ENCODE measurements around the gene ZNF90. TPM values are rescaled to one million over a fixed set of nuclear protein-coding genes. Genes with fewer than 3 reads are reported as not detected.

Gene ZNF90
- total RNA-seq, 1 experiment from 2014 or later, result 112 TPM

GRCh38 chr19:20039203-20039723 is 38.5 kb upstream of the ZNF90 start, which contains the start of gene ZNF682 (continued):
- TF ChIP-seq STAT6 (CRISPR knock-in tag; conservative IDR thresholded peaks at IDR 0.05; ENCODE audit: low read depth) (0 out of 2 replicates have a peak, but pooled peaks have one; percentile 85), FOXK1 (CRISPR knock-in tag; IDR thresholded peaks at IDR 0.05) (peak; percentile 44; the same call in 1 of the 2 replicates), MAX (CRISPR knock-in tag; IDR thresholded peaks at IDR 0.05) (peak; percentile 70), PREB (CRISPR knock-in tag; IDR thresholded peaks at IDR 0.05; ENCODE audit: borderline replicate concordance) (no peak), FOXJ3 (CRISPR knock-in tag; IDR thresholded peaks at IDR 0.05; ENCODE audit: borderline replicate concordance) (no peak), SP1 (CRISPR knock-in tag; conservative IDR thresholded peaks at IDR 0.05) (peak; percentile 74), PRDM15 (CRISPR knock-in tag; IDR thresholded peaks at IDR 0.05) (peak; percentile 63; the same call in 1 of the 2 replicates), CREM (CRISPR knock-in tag; IDR thresholded peaks at IDR 0.05) (peak; percentile 79), SMAD3 (CRISPR knock-in tag; IDR thresholded peaks at IDR 0.05; ENCODE audit: borderline replicate concordance) (no peak), ZBTB21 (CRISPR knock-in tag; IDR thresholded peaks at IDR 0.05; ENCODE audit: borderline replicate concordance) (peak; percentile 86; the same call in 1 of the 2 replicates), CTCF (IDR thresholded peaks at IDR 0.05) (no peak), USF2 (CRISPR knock-in tag; IDR thresholded peaks at IDR 0.05) (0 out of 2 replicates have a peak, but pooled peaks have one; percentile 6), KAT7 (CRISPR knock-in tag; IDR thresholded peaks at IDR 0.05; ENCODE audit: borderline replicate concordance) (no peak), ZNF121 (CRISPR knock-in tag; IDR thresholded peaks at IDR 0.05) (no peak), FOXP1 (CRISPR knock-in tag; IDR thresholded peaks at IDR 0.05; ENCODE audit: borderline replicate concordance) (peak; percentile 46; the same call in 1 of the 2 replicates), ETV6 (CRISPR knock-in tag; IDR thresholded peaks at IDR 0.05) (peak; percentile 76; the same call in 1 of the 2 replicates), TP53 (CRISPR knock-in tag; IDR thresholded peaks at IDR 0.05) (0 out of 2 replicates have a peak, but pooled peaks have one; percentile 57), NFYB (CRISPR knock-in tag; conservative IDR thresholded peaks at IDR 0.05; ENCODE audit: low read depth) (peak; percentile 86), JUN (CRISPR knock-in tag; IDR thresholded peaks at IDR 0.05) (peak; percentile 34; the same call in 1 of the 2 replicates), FOXP4 (CRISPR knock-in tag; IDR thresholded peaks at IDR 0.05) (peak; percentile 37; the same call in 1 of the 2 replicates)
